ENCODE measurements around the gene FAM118A. TPM values are rescaled to one million over a fixed set of nuclear protein-coding genes. Genes with fewer than 3 reads are reported as not detected.

The FAM118A gene
- total RNA-seq, 2 experiments from 2014 or later: 159 to 161 TPM

DNA sequence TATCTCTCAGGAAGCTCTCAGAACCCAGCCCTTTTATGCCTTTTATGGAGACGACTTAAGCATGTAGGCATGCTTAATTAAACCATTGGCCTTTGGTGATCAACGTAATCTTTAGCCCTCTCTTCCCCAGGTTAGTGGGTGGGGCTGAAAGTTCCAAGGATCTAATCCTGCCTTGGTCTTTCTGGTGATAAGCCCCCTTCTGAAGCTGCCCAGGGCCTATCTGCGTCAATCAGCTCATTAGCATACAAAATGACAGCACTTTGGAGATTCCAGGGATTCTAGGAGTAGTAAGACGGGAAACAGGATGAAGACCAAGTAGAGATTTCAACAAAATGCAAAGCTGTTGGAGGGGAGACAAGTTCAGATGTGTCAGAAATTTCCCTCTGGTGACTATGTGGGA lies 3.1 kb downstream of the FAM118A start:
- Histone ChIP-seq H3K4me3 (ENCODE audit: low read length) (no peak overlapping the region), H3K36me3 (ENCODE audit: insufficient read depth, low read length) (peaks cover 5% of the 10 kb centered on the region), H3K4me1 (ENCODE audit: insufficient read depth, low read length) (peaks cover 82% of the 10 kb centered on the region), H3K27ac (ENCODE audit: low read depth in 1 of 2, low read length in 2 of 2) (no peak overlapping the region), H3K27me3 (ENCODE audit: control insufficient read depth in 1 of 2, insufficient read depth in 2 of 2, low read length in 2 of 2) (no peaks in the 10 kb centered on the region), H3K9me3 (ENCODE audit: control insufficient read depth in 1 of 2, insufficient read depth in 1 of 2, low read length in 2 of 2) (no peaks in the 10 kb centered on the region)
- ATAC-seq (ENCODE audit: poor library complexity) (no peak), DNase-seq (no peak)
- H3K4me3 Mint-ChIP-seq: peak overlapping the region; percentile 85
- TF ChIP-seq, protein P1, sequence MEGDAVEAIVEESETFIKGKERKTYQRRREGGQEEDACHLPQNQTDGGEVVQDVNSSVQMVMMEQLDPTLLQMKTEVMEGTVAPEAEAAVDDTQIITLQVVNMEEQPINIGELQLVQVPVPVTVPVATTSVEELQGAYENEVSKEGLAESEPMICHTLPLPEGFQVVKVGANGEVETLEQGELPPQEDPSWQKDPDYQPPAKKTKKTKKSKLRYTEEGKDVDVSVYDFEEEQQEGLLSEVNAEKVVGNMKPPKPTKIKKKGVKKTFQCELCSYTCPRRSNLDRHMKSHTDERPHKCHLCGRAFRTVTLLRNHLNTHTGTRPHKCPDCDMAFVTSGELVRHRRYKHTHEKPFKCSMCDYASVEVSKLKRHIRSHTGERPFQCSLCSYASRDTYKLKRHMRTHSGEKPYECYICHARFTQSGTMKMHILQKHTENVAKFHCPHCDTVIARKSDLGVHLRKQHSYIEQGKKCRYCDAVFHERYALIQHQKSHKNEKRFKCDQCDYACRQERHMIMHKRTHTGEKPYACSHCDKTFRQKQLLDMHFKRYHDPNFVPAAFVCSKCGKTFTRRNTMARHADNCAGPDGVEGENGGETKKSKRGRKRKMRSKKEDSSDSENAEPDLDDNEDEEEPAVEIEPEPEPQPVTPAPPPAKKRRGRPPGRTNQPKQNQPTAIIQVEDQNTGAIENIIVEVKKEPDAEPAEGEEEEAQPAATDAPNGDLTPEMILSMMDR (IDR thresholded peaks at IDR 0.05): no peak
- no peaks in the 10 kb centered on the region for H3K9me3 Mint-ChIP-seq
- H3K27ac Mint-ChIP-seq: peak overlapping the region; percentile 95
- intact Hi-C loops (cut with DNase I, micrococcal nuclease): loop anchor here in 1 of 2 experiments (5.0 to 10.0 kb wide), 2 partner anchors 151 to 742 kb away; partner anchors contain the start of gene NUP50
- no peaks in the 10 kb centered on the region for H3K27me3 Mint-ChIP-seq
- H3K36me3 Mint-ChIP-seq (ENCODE audit: low read depth): peaks cover 26% of the 10 kb centered on the region
- POLR2A ChIA-PET: no interaction called here
- peaks cover 81% of the 10 kb centered on the region for H3K4me1 Mint-ChIP-seq (ENCODE audit: low read depth)
- CTCF ChIA-PET: no interaction called here

DNA sequence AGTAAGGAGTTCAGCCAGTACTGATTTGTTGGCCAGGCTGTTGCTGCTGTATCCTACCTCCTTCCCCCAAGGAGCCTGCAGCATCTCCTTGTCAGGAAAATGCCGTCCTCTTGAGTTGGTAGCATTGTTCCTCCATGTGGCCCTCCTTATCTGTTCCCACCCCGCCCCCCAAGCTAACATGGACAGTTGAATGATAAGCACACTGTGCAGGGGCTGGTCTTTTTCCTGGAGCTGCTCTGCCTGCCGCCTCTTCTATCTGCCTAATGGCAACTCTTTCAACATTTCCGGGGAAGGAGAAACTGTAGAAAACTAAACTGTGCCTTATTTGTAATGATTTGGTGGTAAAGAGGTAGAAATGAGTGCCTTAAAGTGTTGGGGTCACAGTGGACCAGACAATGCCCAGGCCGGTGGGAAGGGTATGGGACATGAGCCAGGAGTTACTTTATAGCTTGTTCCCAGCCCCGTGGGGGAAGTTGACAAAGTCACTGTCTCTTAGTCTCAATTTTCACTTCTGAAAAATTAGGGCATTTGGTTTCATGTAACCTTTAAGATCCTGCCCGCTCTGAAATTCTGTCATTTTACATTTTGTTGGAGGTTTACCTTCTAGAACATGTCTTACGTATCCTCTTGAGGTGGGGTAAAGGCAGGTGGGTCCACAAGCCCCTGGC lies 4.5 kb downstream of the FAM118A start:
- Histone ChIP-seq H3K36me3 (ENCODE audit: insufficient read depth, low read length) (peaks cover 5% of the 10 kb centered on the region), H3K9me3 (ENCODE audit: control insufficient read depth in 1 of 2, insufficient read depth in 1 of 2, low read length in 2 of 2) (no peaks in the 10 kb centered on the region), H3K27me3 (ENCODE audit: control insufficient read depth in 1 of 2, insufficient read depth in 2 of 2, low read length in 2 of 2) (no peaks in the 10 kb centered on the region), H3K4me1 (ENCODE audit: insufficient read depth, low read length) (peaks cover 81% of the 10 kb centered on the region), H3K27ac (ENCODE audit: low read depth in 1 of 2, low read length in 2 of 2) (peak overlapping the region in 1 of 2 donors; percentile 12), H3K4me3 (ENCODE audit: low read length) (no peak overlapping the region)
- Mint-ChIP-seq H3K36me3 (ENCODE audit: low read depth) (peaks cover 39% of the 10 kb centered on the region), H3K9me3 (no peaks in the 10 kb centered on the region), H3K27me3 (no peaks in the 10 kb centered on the region), H3K4me3 (peak overlapping the region; percentile 62), H3K27ac (peak overlapping the region; percentile 95), H3K4me1 (ENCODE audit: low read depth) (peaks cover 86% of the 10 kb centered on the region)
- ATAC-seq (ENCODE audit: poor library complexity): no peak
- intact Hi-C loops (cut with DNase I, micrococcal nuclease): loop anchor here in 1 of 2 experiments (5.0 to 10.0 kb wide), 2 partner anchors 152 to 741 kb away; partner anchors contain the start of gene NUP50
- CTCF ChIA-PET: no interaction called here
- POLR2A ChIA-PET: no interaction called here
- TF ChIP-seq, protein P1 (IDR thresholded peaks at IDR 0.05): no peak
- DNase-seq: no peak

DNA sequence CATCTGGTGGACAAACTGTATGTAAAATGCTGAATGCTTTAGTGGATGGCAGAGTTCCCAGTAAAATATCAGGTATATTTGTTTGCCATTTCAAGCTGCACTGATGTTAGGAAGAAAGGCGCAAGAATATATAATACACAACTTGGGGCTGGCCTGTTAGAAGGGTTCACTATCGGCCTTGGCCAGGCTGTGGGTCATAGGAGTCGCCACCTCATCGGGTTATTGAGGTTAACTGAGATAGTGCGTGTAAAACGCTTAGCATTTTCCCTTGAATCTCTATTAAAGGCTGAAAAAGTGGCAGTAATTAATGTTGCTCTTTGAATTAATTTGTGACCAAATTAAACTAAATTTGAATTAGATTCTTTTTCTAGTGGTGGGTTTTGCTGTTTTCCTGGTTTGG lies 5.1 kb downstream of the FAM118A start:
- POLR2A ChIA-PET: no interaction called here
- Mint-ChIP-seq H3K4me3 (no peak overlapping the region), H3K4me1 (ENCODE audit: low read depth) (peaks cover 89% of the 10 kb centered on the region), H3K27ac (peak overlapping the region; percentile 95), H3K36me3 (ENCODE audit: low read depth) (peaks cover 39% of the 10 kb centered on the region), H3K27me3 (no peaks in the 10 kb centered on the region), H3K9me3 (no peaks in the 10 kb centered on the region)
- Histone ChIP-seq H3K4me1 (ENCODE audit: insufficient read depth, low read length) (peaks cover 84% of the 10 kb centered on the region), H3K36me3 (ENCODE audit: insufficient read depth, low read length) (peaks cover 5% of the 10 kb centered on the region), H3K4me3 (ENCODE audit: low read length) (no peak overlapping the region), H3K27me3 (ENCODE audit: control insufficient read depth in 1 of 2, insufficient read depth in 2 of 2, low read length in 2 of 2) (no peaks in the 10 kb centered on the region), H3K27ac (ENCODE audit: low read depth in 1 of 2, low read length in 2 of 2) (no peak overlapping the region), H3K9me3 (ENCODE audit: control insufficient read depth in 1 of 2, insufficient read depth in 1 of 2, low read length in 2 of 2) (no peaks in the 10 kb centered on the region)
- TF ChIP-seq, protein P1 (IDR thresholded peaks at IDR 0.05): no peak
- intact Hi-C loops (cut with DNase I, micrococcal nuclease): loop anchor here (5.0 to 10.0 kb wide), 3 partner anchors 142 to 740 kb away; partner anchors contain the start of gene NUP50 (in 1 of the 2)
- ATAC-seq (ENCODE audit: poor library complexity) (no peak), DNase-seq (no peak)
- CTCF ChIA-PET: no interaction called here

Measured in CD4-positive, alpha-beta T cell (primary cell).